Gastrocnemius medialis (tissue), 4 donors: ENCODE measurements around the gene MARCO. TPM values are rescaled to one million over a fixed set of nuclear protein-coding genes. Genes with fewer than 3 reads are reported as not detected.
"Not testable (repeated sequence)": the region's sequence is repeated elsewhere in the genome, so short reads cannot be mapped to it uniquely, and the experiment has no call there.

ENCODE experiments used
- ATAC-seq, 2 donors: fragments of 150-250 bp; one replicate each; pipeline ENCODE4 v1.9.1; 2016
- DNase-seq, 2 donors: peaks; one replicate each; pipeline ENCODE4 v3.0.0-alpha.2; 2019
- H3K27ac ChIP-seq, 4 donors: fragments of 200-600 bp; sonication (generic); 1 replicate in 1 of 4; 2 replicates in 3 of 4; pipeline ENCODE4 v1.5.1; 2016 to 2018; ENCODE audit warnings: mild to moderate bottlenecking in 2 of 4, moderate library complexity in 1 of 4
- H3K27me3 ChIP-seq, 3 donors: fragments of 200-600 bp; sonication (generic) in 2 of 3; 1 replicate in 1 of 3; 2 replicates in 2 of 3; pipeline versions ENCODE4 v1.5.1 to v1.6.0; 2016 to 2019; ENCODE audit warnings: mild to moderate bottlenecking in 1 of 3, moderate library complexity in 1 of 3
- H3K36me3 ChIP-seq, 2 donors: fragments of 200-600 bp; sonication (generic) in 1 of 2; one replicate each; pipeline ENCODE4 v1.5.1; 2017 to 2018
- H3K4me1 ChIP-seq, 2 donors: fragments of 200-600 bp; sonication (generic) in 1 of 2; one replicate each; pipeline ENCODE4 v1.5.1; 2016 to 2017; ENCODE audit warnings: mild to moderate bottlenecking in 2 of 2
- H3K4me3 ChIP-seq, 4 donors: fragments of 200-600 bp; sonication (generic) in 3 of 4; 1 replicate in 1 of 4; 2 replicates in 3 of 4; pipeline ENCODE4 v1.5.1; 2016 to 2019; ENCODE audit warnings: mild to moderate bottlenecking in 2 of 4
- H3K9me3 ChIP-seq, 3 donors: fragments of 200-600 bp; sonication (generic) in 2 of 3; 1 replicate in 1 of 3; 2 replicates in 2 of 3; pipeline ENCODE4 v1.5.1; 2016 to 2019
- CTCF ChIP-seq, 5 experiments: fragments of 450-650 bp in 3 of 5; fragments of 200-600 bp in 2 of 5; sonication (generic) in 2 of 5; IDR thresholded peaks in 4 of 5; conservative IDR thresholded peaks in 1 of 5; 1 replicate in 4 of 5; 2 replicates in 1 of 5; pipeline ENCODE4 v1.5.1; 2016 to 2019; ENCODE audit warnings: antibody characterized with exemption in 5 of 5, mild to moderate bottlenecking in 3 of 5, moderate library complexity in 3 of 5
- POLR2A ChIP-seq, 2 donors: fragments of 450-650 bp; IDR thresholded peaks; one replicate each; pipeline ENCODE4 v1.6.1; 2017; ENCODE audit warnings: antibody characterized with exemption in 2 of 2, mild to moderate bottlenecking in 2 of 2, moderate library complexity in 2 of 2
- in situ Hi-C, 4 donors: fragments of 200-750 bp; cut with MboI; loops; one replicate each; pipeline versions ENCODE4 v1.15.0 to v1.8.0; 2017; ENCODE audit warnings: low sequenced_read_pairs in 4 of 4
- intact Hi-C: fragments of 100-400 bp; cut with DNase I; formaldehyde crosslinking; loops from one replicate; pipeline ENCODE4 v1.15.1; 2023; ENCODE audit warnings: low total_unique reads
- total RNA-seq, 4 donors: library from RNA; depleted of rRNA; stranded (reverse); fragments of >200 nt; gene quantifications; one replicate each; pipeline versions ENCODE4 v1.1.0 to v1.2.3, GENCODE V29; 2016

The MARCO gene
- total RNA-seq, 4 donors from 2014 or later = 0.66 to 5.9 (median 2.6) TPM

DNA sequence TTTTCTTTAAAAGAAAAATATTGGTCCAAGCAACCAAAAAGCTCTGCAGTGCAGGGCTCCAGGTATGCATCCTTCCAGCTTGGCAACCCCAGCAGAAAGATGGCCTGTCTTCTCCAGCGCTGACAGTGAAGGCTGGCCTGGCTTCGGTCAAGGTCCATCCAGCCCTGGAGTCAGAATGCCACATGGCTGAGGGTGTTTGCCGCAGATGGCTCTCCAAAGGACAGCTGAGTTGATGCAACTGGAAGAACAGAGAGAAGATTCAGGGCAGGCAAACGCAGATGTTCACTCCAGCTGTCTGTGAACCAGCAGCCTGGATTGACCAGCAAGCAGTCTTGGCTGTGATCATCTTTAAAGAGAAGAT is 51.4 kb downstream of the MARCO start:
- Histone ChIP-seq H3K27me3 (no peaks in the 10 kb centered on the region), H3K27ac (no peak overlapping the region), H3K36me3 (no peaks in the 10 kb centered on the region), H3K9me3 (no peaks in the 10 kb centered on the region), H3K4me1 (no peaks in the 10 kb centered on the region), H3K4me3 (no peak overlapping the region)
- intact Hi-C loops (no loop called here), in situ Hi-C loops (no loop called here)
- no peak for TF ChIP-seq CTCF (IDR thresholded peaks at IDR 0.05 in 4 of 5, conservative IDR thresholded peaks at IDR 0.05 in 1 of 5)
- TF ChIP-seq POLR2A (IDR thresholded peaks at IDR 0.05) = no peak
- no peak for DNase-seq
- ATAC-seq = no peak

- ATAC-seq = no peak
- no peaks in the 10 kb centered on the region for H3K9me3 ChIP-seq
- H3K4me3 ChIP-seq = no peak overlapping the region
- in situ Hi-C loops = no loop called here
- H3K36me3 ChIP-seq = no peaks in the 10 kb centered on the region
- H3K4me1 ChIP-seq = no peaks in the 10 kb centered on the region
- H3K27ac ChIP-seq = no peak overlapping the region
- H3K27me3 ChIP-seq = no peaks in the 10 kb centered on the region
- intact Hi-C loops = no loop called here
- TF ChIP-seq POLR2A (IDR thresholded peaks at IDR 0.05) (no peak), CTCF (IDR thresholded peaks at IDR 0.05 in 4 of 5, conservative IDR thresholded peaks at IDR 0.05 in 1 of 5) (no peak)
- no peak for DNase-seq
Measured at GRCh38 chr2:118994172-118994700, 52.2 kb downstream of the MARCO start.

- no peak overlapping the region for H3K27ac ChIP-seq
- intact Hi-C loops = no loop called here
Measured at GRCh38 chr2:118994778-118995177, 52.8 kb downstream of the MARCO start.

DNA sequence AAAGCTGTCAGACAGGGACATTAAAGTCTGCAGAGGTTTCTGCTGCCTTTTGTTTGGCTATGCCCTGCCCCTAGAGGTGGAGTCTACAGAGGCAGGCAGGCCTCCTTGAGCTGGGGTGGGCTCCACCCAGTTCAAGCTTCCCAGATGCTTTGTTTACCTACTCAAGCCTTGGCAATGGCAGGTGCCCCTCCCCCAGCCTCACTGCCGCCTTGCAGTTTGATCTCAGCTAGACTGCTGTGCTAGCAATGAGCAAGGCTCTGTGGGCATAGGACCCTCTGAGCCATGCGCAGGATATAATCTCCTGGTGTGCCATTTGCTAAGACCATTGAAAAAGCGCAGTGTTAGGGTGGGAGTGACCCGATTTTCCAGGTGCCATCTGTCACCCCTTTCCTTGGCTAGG is 61.9 kb downstream of the MARCO start:
- H3K27ac ChIP-seq, ATAC-seq, H3K9me3 ChIP-seq, H3K27me3 ChIP-seq, DNase-seq, H3K4me1 ChIP-seq, intact Hi-C loops, H3K36me3 ChIP-seq, H3K4me3 ChIP-seq: not testable (repeated sequence)
- in situ Hi-C loops = loop anchor here in 2 of 4 donors (25.0 kb wide), 1 partner anchor 308 kb away; no protein-coding TSS in a partner anchor

More at GRCh38 chr2:118994778-118995177, 52.8 kb downstream of the MARCO start:
- H3K4me3 ChIP-seq = no peak overlapping the region
- in situ Hi-C loops = no loop called here
- H3K36me3 ChIP-seq = no peaks in the 10 kb centered on the region
- ATAC-seq (no peak), DNase-seq (no peak)
- TF ChIP-seq CTCF (IDR thresholded peaks at IDR 0.05 in 4 of 5, conservative IDR thresholded peaks at IDR 0.05 in 1 of 5) = no peak
- TF ChIP-seq POLR2A (IDR thresholded peaks at IDR 0.05) = no peak
- no peaks in the 10 kb centered on the region for H3K4me1 ChIP-seq
- no peaks in the 10 kb centered on the region for H3K27me3 ChIP-seq
- H3K9me3 ChIP-seq = no peaks in the 10 kb centered on the region

- Histone ChIP-seq H3K27me3 (no peaks in the 10 kb centered on the region), H3K36me3 (no peaks in the 10 kb centered on the region), H3K4me3 (no peak overlapping the region), H3K4me1 (no peaks in the 10 kb centered on the region), H3K27ac (no peak overlapping the region), H3K9me3 (no peaks in the 10 kb centered on the region)
- intact Hi-C loops (no loop called here), in situ Hi-C loops (loop anchor here in 2 of 4 donors (25.0 kb wide), 1 partner anchor 308 kb away; no protein-coding TSS in a partner anchor)
- no peak for TF ChIP-seq CTCF (IDR thresholded peaks at IDR 0.05 in 4 of 5, conservative IDR thresholded peaks at IDR 0.05 in 1 of 5)
- no peak for TF ChIP-seq POLR2A (IDR thresholded peaks at IDR 0.05)
- ATAC-seq = no peak
- no peak for DNase-seq
Measured at GRCh38 chr2:119004602-119005001, 62.6 kb downstream of the MARCO start.
